GM12878 (cell line): ENCODE results near the gene ANKRD55.

Source experiments
- ATF3 ChIP-seq: IDR thresholded peaks from 2 replicates; pipeline ENCODE4 v1.6.1; 2011; ENCODE audit warnings: low read depth, mild to moderate bottlenecking, low read length, moderate library complexity, borderline replicate concordance; ENCODE audit errors: extremely low read depth
- BCL11A ChIP-seq: IDR thresholded peaks from 2 replicates; pipeline ENCODE4 v1.6.1; 2011; ENCODE audit warnings: low read depth, low read length
- CHD1 ChIP-seq: IDR thresholded peaks from 2 replicates; pipeline ENCODE4 v1.6.1; 2012; ENCODE audit warnings: low read depth, low read length, improper control_type of control experiment
- CTCF ChIP-seq, 3 experiments: IDR thresholded peaks in 2 of 3; conservative IDR thresholded peaks in 1 of 3; 2 replicates each; pipeline ENCODE4 v1.5.1; 2011; ENCODE audit warnings: low read depth in 3 of 3, low read length in 3 of 3, mild to moderate bottlenecking in 3 of 3, control low read depth in 2 of 3, moderate library complexity in 2 of 3, inconsistent platforms in 1 of 3, mixed read lengths in 1 of 3; ENCODE audit not compliant: control insufficient read depth in 2 of 3, insufficient read depth in 1 of 3; ENCODE audit errors: extremely low read depth in 1 of 3
- MAX ChIP-seq: IDR thresholded peaks from 2 replicates; pipeline ENCODE4 v1.6.1; 2012; ENCODE audit warnings: low read depth, low read length, improper control_type of control experiment
- POLR2AphosphoS5 ChIP-seq: IDR thresholded peaks from 2 replicates; pipeline ENCODE4 v1.6.1; 2011; ENCODE audit warnings: mild to moderate bottlenecking, low read length, inconsistent platforms
- RCOR1 ChIP-seq: conservative IDR thresholded peaks from 2 replicates; pipeline ENCODE4 v1.6.1; 2012; ENCODE audit warnings: low read depth, low read length, improper control_type of control experiment
- ZBTB33 ChIP-seq: fragments of 450-650 bp; IDR thresholded peaks from 2 replicates; pipeline ENCODE4 v1.6.1; 2017; ENCODE audit warnings: mild to moderate bottlenecking
- ZZZ3 ChIP-seq: IDR thresholded peaks from 2 replicates; pipeline ENCODE4 v1.6.1; 2011; ENCODE audit warnings: low read depth; ENCODE audit not compliant: control insufficient read depth, insufficient read length

- TF ChIP-seq CTCF (IDR thresholded peaks at IDR 0.05 in 2 of 3, conservative IDR thresholded peaks at IDR 0.05 in 1 of 3; ENCODE audit: control insufficient read depth in 2 of 3, extremely low read depth in 1 of 3, insufficient read depth in 1 of 3, low read depth in 3 of 3, low read length in 3 of 3) (no peak), POLR2AphosphoS5 (no peak), BCL11A (no peak), CHD1 (no peak), RCOR1 (no peak), ZZZ3 (no peak), MAX (no peak), ZBTB33 (no peak), ATF3 (no peak)
Observed at GRCh38 chr5:56075361-56075760, 157.8 kb downstream of the ANKRD55 start.
